RPMI7951 (cell line): ENCODE results near the gene ZNF138. TPM values are rescaled to one million over a fixed set of nuclear protein-coding genes. Genes with fewer than 3 reads are reported as not detected.
"Not testable (repeated sequence)": the region's sequence is repeated elsewhere in the genome, so short reads cannot be mapped to it uniquely, and the experiment has no call there.

Experiments
- DNase-seq: peaks from one replicate; pipeline ENCODE4 v3.0.0-alpha.2; 2012; ENCODE audit warnings: low read depth
- total RNA-seq: library from RNA; depleted of rRNA; stranded (reverse); fragments of >200 nt; shearing (Covaris generic); gene quantifications from 2 replicates; pipeline ENCODE4 v1.2.3, GENCODE V29; 2014

Gene ZNF138
- total RNA-seq, 1 experiment from 2014 or later: 8.8 TPM

DNA sequence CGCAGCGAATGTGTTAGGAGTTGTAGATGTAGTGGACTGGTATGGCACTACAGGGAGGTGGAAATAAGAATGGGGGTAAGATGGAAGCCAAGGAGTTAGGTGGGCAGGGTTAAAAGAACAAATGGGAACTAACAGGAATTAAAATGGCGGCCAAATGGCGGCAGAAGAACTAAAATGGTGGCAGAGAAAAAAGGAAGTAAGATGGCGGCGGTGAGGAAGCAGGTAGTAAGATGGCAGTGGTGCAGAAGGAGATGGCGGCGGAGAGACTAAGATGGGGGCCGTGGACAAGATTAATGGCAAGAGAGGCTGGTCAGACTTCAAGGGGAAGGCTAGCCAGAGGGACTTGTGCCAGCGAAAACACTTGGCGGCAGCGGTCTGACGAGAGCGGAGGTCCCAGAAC lies 44.5 kb downstream of the ZNF138 start:
- no peak for DNase-seq

DNA sequence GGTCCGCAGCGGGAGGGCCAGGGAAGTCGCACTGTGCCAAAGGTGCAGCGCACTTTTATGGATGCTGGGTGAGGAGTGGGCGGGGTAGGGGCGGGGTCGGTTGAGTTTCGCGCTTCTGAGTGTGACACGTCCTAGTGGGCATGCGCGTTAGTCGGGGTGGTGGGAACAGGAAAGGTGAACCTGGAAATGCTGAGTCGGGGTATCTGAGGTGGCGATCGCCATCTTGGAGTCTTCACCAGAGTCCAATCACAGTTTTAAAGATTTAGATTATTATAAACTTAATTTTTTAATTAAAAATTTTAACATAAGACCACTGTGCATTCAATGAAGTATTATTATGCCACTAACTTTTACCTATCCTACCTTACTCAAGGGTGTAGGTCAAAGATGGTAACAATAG lies 45.7 kb downstream of the ZNF138 start:
- no peak for DNase-seq

GRCh38 chr7:64849250-64849923 lies 55.2 kb downstream of the ZNF138 start:
- peak; percentile 72 for DNase-seq

- no peak for DNase-seq
These were observed 55.8 kb downstream of the ZNF138 start for GRCh38 chr7:64849924-64850499.

GRCh38 chr7:64853679-64854078 lies 59.5 kb downstream of the ZNF138 start:
- DNase-seq: no peak

- no peak for DNase-seq
These were observed 60.7 kb downstream of the ZNF138 start for GRCh38 chr7:64854969-64855368.

- DNase-seq: no peak
These were observed 68.8 kb downstream of the ZNF138 start for GRCh38 chr7:64863021-64863420.

GRCh38 chr7:64863530-64863929 lies 69.3 kb downstream of the ZNF138 start:
- not testable (repeated sequence) for DNase-seq

GRCh38 chr7:64863969-64864368 lies 69.7 kb downstream of the ZNF138 start:
- no peak for DNase-seq

- no peak for DNase-seq
These were observed 73.7 kb downstream of the ZNF138 start for GRCh38 chr7:64867863-64868440.

DNA sequence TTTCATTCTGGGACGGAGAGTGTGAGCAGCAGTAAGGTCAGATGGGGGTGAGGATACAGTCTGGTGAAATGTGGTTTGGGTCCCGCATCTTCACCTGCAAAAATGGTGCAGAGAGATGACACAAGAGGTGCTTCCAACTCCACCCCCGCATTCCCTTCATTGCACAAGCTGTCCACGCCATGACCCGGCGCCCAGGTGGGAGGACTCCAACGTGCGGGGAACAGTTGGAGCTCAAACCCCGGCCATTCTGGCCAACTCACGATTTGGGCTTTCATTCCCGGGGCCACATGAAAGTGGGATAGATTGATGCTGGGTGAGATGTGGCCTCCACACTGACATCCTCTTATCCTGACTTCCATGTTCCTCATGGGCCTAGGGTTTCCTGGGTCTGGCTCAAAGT lies 74.3 kb downstream of the ZNF138 start:
- no peak for DNase-seq

DNA sequence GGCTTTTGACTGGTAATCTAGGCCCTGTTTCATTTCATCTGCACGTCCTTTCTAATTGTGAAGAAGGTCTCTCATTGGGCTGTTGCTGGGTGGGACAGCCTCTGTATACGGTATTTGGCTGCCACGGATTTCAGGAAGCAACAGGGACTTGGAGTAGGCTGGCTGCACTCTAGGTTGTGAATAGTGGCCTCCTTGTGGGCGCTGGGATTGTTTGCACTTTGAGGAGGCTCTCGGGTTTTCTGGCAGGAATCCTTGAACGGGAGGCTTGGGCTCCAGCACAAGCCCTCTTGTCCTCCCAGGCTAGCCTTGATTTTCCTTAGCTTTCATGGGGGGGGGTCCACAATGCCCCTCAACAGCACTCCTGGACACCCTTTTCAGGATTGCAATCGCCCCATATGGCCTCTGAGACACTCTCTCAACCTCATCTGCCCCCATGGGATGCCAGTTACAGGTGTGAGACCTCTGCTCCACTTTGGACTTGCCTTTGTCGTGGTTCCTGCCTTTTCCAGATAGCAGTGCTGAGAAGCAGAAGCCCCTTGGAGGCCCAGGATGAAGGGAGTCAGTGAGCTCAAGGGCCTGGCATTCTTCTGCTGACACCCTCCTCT lies 75.0 kb downstream of the ZNF138 start:
- no peak for DNase-seq

DNA sequence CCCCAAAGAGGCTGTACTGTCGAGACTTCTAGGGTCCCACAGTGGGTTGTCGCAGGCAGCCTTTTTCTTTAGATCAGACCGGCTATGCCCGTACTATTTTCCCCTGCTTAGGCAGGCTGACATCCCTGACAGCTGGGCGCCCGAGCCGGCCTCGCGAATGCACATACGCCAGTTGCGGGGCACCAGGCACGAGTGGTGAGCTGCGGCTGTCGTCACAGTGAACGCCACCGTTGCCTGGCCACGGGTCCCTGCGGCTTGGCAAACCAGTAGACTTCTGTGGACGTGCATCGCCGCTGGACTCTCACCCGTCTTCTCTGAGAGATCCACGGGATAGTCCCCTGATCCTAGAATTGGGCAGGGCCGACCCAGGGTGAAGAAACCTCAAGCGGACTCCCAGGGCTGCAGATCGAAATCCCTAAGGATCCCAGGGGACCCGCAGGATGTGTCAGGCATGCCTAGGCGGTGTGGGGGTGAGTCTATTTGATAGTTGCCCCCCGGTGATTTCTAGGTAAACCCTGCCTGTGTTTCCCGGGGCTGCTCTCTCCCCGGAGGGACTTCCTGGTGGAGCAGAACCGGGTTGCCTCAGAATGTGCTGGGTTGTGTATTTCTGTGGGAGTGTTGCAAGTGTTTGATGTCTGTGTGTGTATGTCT lies 75.8 kb downstream of the ZNF138 start:
- DNase-seq: no peak

GRCh38 chr7:64870656-64871055 lies 76.4 kb downstream of the ZNF138 start:
- DNase-seq: no peak

DNA sequence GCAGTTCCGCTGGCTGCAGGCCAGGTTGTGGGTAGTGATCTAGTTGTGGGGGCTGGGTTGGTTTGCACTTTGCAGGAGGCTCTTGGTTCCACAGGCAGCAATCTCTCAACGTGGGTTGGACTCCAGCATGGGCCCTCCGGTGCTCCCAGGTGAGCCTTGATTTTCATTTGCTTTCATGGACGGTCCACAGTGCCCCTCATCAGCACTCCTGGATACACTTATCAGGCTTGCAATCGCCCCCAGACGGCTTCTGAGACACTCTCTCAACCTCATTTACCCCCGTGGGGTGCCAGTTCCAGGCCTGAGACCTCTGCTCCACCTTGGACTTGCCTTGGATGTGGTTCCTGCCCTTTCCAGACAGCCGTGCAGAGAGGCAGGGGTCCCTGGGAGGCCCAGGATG lies 77.5 kb downstream of the ZNF138 start:
- DNase-seq: no peak

DNA sequence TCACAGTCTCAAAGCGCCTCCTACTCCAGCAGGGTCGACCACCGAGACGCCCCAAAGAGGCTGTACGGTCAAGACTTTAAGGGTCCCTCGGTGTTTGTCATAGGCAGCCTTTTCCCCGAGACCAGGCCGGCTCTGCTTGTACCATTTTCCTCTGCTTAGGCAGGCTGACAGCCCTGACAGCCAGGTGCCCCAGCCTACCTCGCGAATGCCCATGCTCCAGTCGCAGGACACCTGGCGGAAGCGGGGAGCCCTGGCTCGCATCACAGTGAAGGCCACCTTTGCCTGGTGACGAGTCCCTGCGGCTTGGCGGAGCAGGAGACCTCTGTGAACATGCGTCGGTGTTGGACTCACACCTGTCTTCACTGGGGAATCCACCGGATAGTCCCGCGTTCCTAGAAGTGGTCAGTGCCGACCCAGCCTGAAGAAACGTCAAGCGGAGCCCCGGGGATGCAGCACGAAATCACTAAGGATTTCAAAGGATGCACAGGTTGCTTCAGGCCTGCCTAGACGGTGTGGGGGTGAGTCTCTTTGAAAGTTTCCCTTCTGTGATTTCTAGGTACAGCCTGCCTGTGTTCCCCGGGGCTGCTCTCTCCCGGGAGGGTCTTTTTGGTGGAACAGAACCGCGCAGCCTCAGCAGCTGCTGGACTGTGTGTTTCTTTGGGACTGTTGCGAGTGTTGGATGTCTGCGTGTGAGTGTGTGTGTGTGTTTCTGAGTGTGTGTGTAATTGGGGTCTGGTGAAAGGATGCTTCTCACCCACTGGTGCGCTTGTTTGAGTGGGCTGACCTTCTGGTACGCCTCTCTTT lies 78.3 kb downstream of the ZNF138 start:
- DNase-seq: no peak

- no peak for DNase-seq
These were observed 78.9 kb downstream of the ZNF138 start for GRCh38 chr7:64873155-64873500.

DNA sequence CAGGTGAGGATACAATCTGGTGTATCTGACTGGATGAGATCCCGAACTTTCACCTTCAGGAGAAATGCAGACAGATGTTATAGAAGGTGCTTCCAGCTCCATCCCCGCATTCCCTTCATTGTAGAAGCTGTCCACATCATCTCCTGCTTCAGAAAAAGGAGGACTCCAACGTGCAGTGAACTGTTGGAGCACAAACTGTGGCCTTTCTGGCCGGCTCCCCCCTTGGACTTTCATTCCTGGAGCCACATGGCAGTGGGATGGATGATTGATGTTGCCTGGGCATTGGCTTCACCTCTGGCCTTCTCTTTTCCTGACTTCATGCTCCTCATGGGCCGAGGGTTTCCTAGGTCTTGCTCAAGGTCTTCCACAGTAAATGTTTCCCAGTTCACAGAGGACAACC lies 79.3 kb downstream of the ZNF138 start:
- no peak for DNase-seq

- DNase-seq: peak; percentile 50
These were observed 79.9 kb downstream of the ZNF138 start for GRCh38 chr7:64874114-64874513.

GRCh38 chr7:64874562-64875250 lies 80.5 kb downstream of the ZNF138 start:
- no peak for DNase-seq

DNA sequence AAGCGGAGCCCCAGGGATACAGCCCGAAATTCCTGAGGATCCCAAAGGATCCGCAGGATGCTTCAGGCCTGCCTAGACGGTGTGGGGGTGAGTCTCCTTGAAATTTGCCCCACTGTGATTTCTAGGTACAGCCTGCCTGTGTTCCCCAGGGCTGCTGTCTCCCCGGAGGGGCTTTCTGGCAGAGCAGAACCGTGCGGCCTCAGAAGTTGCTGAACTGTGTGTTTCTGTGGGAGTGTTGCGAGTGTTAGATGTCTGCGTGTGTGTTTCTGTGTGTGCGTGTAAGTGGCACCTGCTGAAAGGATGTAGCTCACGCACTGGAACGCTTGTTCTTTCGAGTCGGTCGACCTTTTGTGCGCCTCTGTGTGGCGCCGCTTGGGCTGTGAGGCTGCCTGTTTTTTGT lies 81.0 kb downstream of the ZNF138 start:
- no peak for DNase-seq
